ENCODE data around the gene EEFSEC. TPM values are rescaled to one million over a fixed set of nuclear protein-coding genes. Genes with fewer than 3 reads are reported as not detected.

The EEFSEC gene
- total and polyA plus RNA-seq, 2 experiments from 2014 or later: 10.1 to 16.2 TPM

GRCh38 chr3:128229106-128229857 is 76.0 kb downstream of the EEFSEC start:
- ATAC-seq (no peak), DNase-seq (ENCODE audit: low spot score) (no peak)
- Histone ChIP-seq H3K27me3 (ENCODE audit: insufficient read depth) (no peaks in the 10 kb centered on the region), H2AFZ (no peak overlapping the region), H3K4me2 (no peak overlapping the region), H3F3A (replicated peaks; ENCODE audit: low read depth) (no peaks in the 10 kb centered on the region), H3K27ac (ENCODE audit: low read depth) (no peak overlapping the region), H3K4me3 (no peak overlapping the region), H3K9me2 (ENCODE audit: insufficient read depth) (0 out of 2 replicates have a peak, but pooled peaks cover 4% of the 10 kb centered on the region), H3K36me3 (ENCODE audit: insufficient read depth) (no peaks in the 10 kb centered on the region), H3K4me1 (ENCODE audit: insufficient read depth) (peaks cover 12% of the 10 kb centered on the region), H3K79me2 (replicated peaks; ENCODE audit: insufficient read depth) (no peaks in the 10 kb centered on the region), H4K20me1 (replicated peaks; ENCODE audit: insufficient read depth) (no peaks in the 10 kb centered on the region; the same call in 1 of the 2 replicates)
- Mint-ChIP-seq H3K4me1 (peaks cover 33% of the 10 kb centered on the region), H3K36me3 (ENCODE audit: low read depth) (peaks cover 1% of the 10 kb centered on the region; the same call in 1 of the 3 replicates), H3K27me3 (ENCODE audit: insufficient read depth, low read depth, poor library complexity) (peaks cover 16% of the 10 kb centered on the region), H3K9me3 (peaks cover 2% of the 10 kb centered on the region; the same call in 1 of the 3 replicates), H3K27ac (no peak overlapping the region), H3K4me3 (no peak overlapping the region)
- TF ChIP-seq ZNF114 (CRISPR knock-in tag; IDR thresholded peaks at IDR 0.05): no peak
- TF ChIP-seq POLR2AphosphoS5 (IDR thresholded peaks at IDR 0.05; ENCODE audit: low read depth): no peak
- TF ChIP-seq JUNB (IDR thresholded peaks at IDR 0.05; ENCODE audit: unreplicated experiment): no peak
- TF ChIP-seq STAT1 (IDR thresholded peaks at IDR 0.05; ENCODE audit: unreplicated experiment): no peak
- no peak for TF ChIP-seq EZH2phosphoT487 (IDR thresholded peaks at IDR 0.05; ENCODE audit: unreplicated experiment)
- no peak for TF ChIP-seq CREB1 (CRISPR knock-in tag; IDR thresholded peaks at IDR 0.05; ENCODE audit: low read depth)
- TF ChIP-seq EZH2 (IDR thresholded peaks at IDR 0.05; ENCODE audit: low read depth, unreplicated experiment): no peak
- no peak for TF ChIP-seq NANOG (IDR thresholded peaks at IDR 0.05; ENCODE audit: borderline replicate concordance)
- TF ChIP-seq CTCF (conservative IDR thresholded peaks at IDR 0.05; ENCODE audit: low read depth in 2 of 2): no peak
- no peak for TF ChIP-seq REST (IDR thresholded peaks at IDR 0.05; ENCODE audit: unreplicated experiment)
